H1 (cell line): Measurements from ENCODE around the gene TOGARAM1. TPM values are rescaled to one million over a fixed set of nuclear protein-coding genes. Genes with fewer than 3 reads are reported as not detected.

Source experiments
- CTCF ChIA-PET: fragments of 300-600 bp; sonication (Branson Sonifier 250); formaldehyde crosslinking; loops from one replicate; lab custom pipeline; 2021; ENCODE audit not compliant: partially characterized antibody; lab: Charles Lee
- POLR2A ChIA-PET: fragments of 300-600 bp; sonication (Branson Sonifier 250); formaldehyde crosslinking; loops from one replicate; lab custom pipeline; 2021; ENCODE audit warnings: inconsistent platforms; ENCODE audit not compliant: partially characterized antibody; lab: Charles Lee
- DNase-seq, 2 experiments: peaks; one replicate each; pipeline versions ENCODE4 v3.0.0 to v3.0.0-alpha.2; 2010 to 2022; ENCODE audit warnings: low spot score in 2 of 2, low read depth in 1 of 2, mixed read lengths in 1 of 2
- FAIRE-seq: peaks from 2 replicates; lab custom pipeline; 2011; peaks lifted over from hg19 to GRCh38; lab: Jason Lieb, UNC
- H2AFZ ChIP-seq: 2 replicates; pipeline ENCODE4 v1.8.1; 2012; ENCODE audit warnings: low read length, inconsistent platforms
- H2AK5ac ChIP-seq: 2 replicates; pipeline ENCODE4 v1.6.1; 2013; ENCODE audit warnings: low read depth, low read length
- H2BK120ac ChIP-seq: replicated peaks from 2 replicates; pipeline ENCODE3; 2013; ENCODE audit warnings: low read depth, low read length, inconsistent platforms
- H2BK12ac ChIP-seq: 2 replicates; pipeline ENCODE4 v1.6.1; 2013; ENCODE audit warnings: low read depth, low read length
- H2BK15ac ChIP-seq: 2 replicates; pipeline ENCODE4 v1.6.1; 2013; ENCODE audit warnings: low read length
- H2BK20ac ChIP-seq: 2 replicates; pipeline ENCODE4 v1.6.1; 2013; ENCODE audit warnings: low read length
- H2BK5ac ChIP-seq: 2 replicates; pipeline ENCODE4 v1.6.1; 2013; ENCODE audit warnings: low read depth, low read length
- H3K14ac ChIP-seq: 2 replicates; pipeline ENCODE4 v1.6.1; 2013; ENCODE audit warnings: inconsistent platforms; ENCODE audit not compliant: insufficient read length
- H3K18ac ChIP-seq: 2 replicates; pipeline ENCODE4 v1.6.1; 2013; ENCODE audit warnings: low read length; ENCODE audit errors: extremely low read depth
- H3K23ac ChIP-seq: 2 replicates; pipeline ENCODE4 v1.6.1; 2013; ENCODE audit warnings: inconsistent platforms; ENCODE audit not compliant: insufficient read length
- H3K23me2 ChIP-seq: 2 replicates; pipeline ENCODE4 v1.6.1; 2013; ENCODE audit warnings: low read depth, low read length
- H3K27ac ChIP-seq: 2 replicates; pipeline ENCODE4 v1.6.1; 2011; ENCODE audit warnings: low read depth, low read length, inconsistent platforms
- H3K27me3 ChIP-seq, 4 experiments: replicated peaks in 1 of 4; 1 replicate in 1 of 4; 2 replicates in 3 of 4; pipeline versions ENCODE4 v1.6.1 to v1.8.1; 2011 to 2013; ENCODE audit warnings: low read length in 3 of 4, mild to moderate bottlenecking in 3 of 4, inconsistent platforms in 2 of 4, mixed read lengths in 2 of 4, moderate library complexity in 1 of 4; ENCODE audit not compliant: control insufficient read depth in 3 of 4, insufficient read depth in 3 of 4; ENCODE audit errors: extremely low read depth in 1 of 4
- H3K36me3 ChIP-seq, 4 experiments: 2 replicates each; pipeline versions ENCODE4 v1.6.1 to v1.8.1; 2011 to 2013; ENCODE audit warnings: mild to moderate bottlenecking in 4 of 4, low read length in 3 of 4, moderate library complexity in 2 of 4, control low read depth in 1 of 4, inconsistent platforms in 1 of 4; ENCODE audit not compliant: insufficient read depth in 4 of 4, control insufficient read depth in 2 of 4
- H3K4ac ChIP-seq: replicated peaks from 2 replicates; pipeline ENCODE3; 2013; ENCODE audit warnings: low read length, low read depth, mixed read lengths, inconsistent platforms; ENCODE audit not compliant: insufficient read length
- H3K4me1 ChIP-seq, 4 experiments: replicated peaks in 1 of 4; 1 replicate in 1 of 4; 2 replicates in 3 of 4; pipeline versions ENCODE4 v1.6.1 to v1.8.1; 2011 to 2013; ENCODE audit warnings: low read length in 3 of 4, inconsistent platforms in 2 of 4, mixed read lengths in 1 of 4; ENCODE audit not compliant: insufficient read depth in 4 of 4, control insufficient read depth in 3 of 4
- H3K4me2 ChIP-seq, 2 experiments: 2 replicates each; pipeline versions ENCODE4 v1.6.1 to v1.8.1; 2011 to 2013; ENCODE audit warnings: low read depth in 2 of 2, low read length in 2 of 2, control low read depth in 1 of 2, inconsistent platforms in 1 of 2, mild to moderate bottlenecking in 1 of 2; ENCODE audit not compliant: insufficient read depth in 1 of 2
- H3K4me3 ChIP-seq, 4 experiments: fragments of 200-600, 300-600 bp in 1 of 4; sonication (generic), shearing (Covaris generic), sonication (Bioruptor Twin) in 1 of 4; 2 replicates each; pipeline versions ENCODE4 v1.5.1 to v1.8.1; 2011 to 2016; ENCODE audit warnings: low read length in 4 of 4, low read depth in 3 of 4, control low read depth in 2 of 4, inconsistent platforms in 2 of 4, mild to moderate bottlenecking in 2 of 4, mixed read lengths in 1 of 4, moderate library complexity in 1 of 4; ENCODE audit not compliant: insufficient read depth in 2 of 4; ENCODE audit errors: extremely low read depth in 1 of 4
- H3K56ac ChIP-seq: replicated peaks from 2 replicates; pipeline ENCODE3; 2013; ENCODE audit warnings: low read depth, mild to moderate bottlenecking, mixed read lengths, low read length, inconsistent platforms; ENCODE audit not compliant: insufficient read length
- H3K79me1 ChIP-seq: 2 replicates; pipeline ENCODE4 v1.6.1; 2013; ENCODE audit warnings: low read depth, low read length, control low read depth
- H3K79me2 ChIP-seq, 2 experiments: 2 replicates each; pipeline versions ENCODE4 v1.6.1 to v1.8.1; 2012 to 2013; ENCODE audit warnings: low read length in 2 of 2, mild to moderate bottlenecking in 2 of 2, inconsistent platforms in 1 of 2; ENCODE audit not compliant: insufficient read depth in 2 of 2, control insufficient read depth in 1 of 2
- H3K9ac ChIP-seq, 4 experiments: replicated peaks in 1 of 4; 1 replicate in 1 of 4; 2 replicates in 3 of 4; pipeline versions ENCODE4 v1.6.1 to v1.8.1; 2011 to 2013; ENCODE audit warnings: low read depth in 3 of 4, low read length in 3 of 4, control low read depth in 2 of 4, mild to moderate bottlenecking in 2 of 4, moderate library complexity in 2 of 4, inconsistent platforms in 1 of 4; ENCODE audit errors: extremely low read depth in 1 of 4
- H3K9me3 ChIP-seq, 2 experiments: 2 replicates each; pipeline versions ENCODE4 v1.6.1 to v1.8.1; 2012 to 2013; ENCODE audit warnings: mild to moderate bottlenecking in 2 of 2, moderate library complexity in 2 of 2, control low read depth in 1 of 2, inconsistent platforms in 1 of 2, low read depth in 1 of 2, low read length in 1 of 2, mixed read lengths in 1 of 2; ENCODE audit not compliant: insufficient read depth in 2 of 2
- H4K20me1 ChIP-seq, 2 experiments: replicated peaks in 1 of 2; 2 replicates each; pipeline versions ENCODE3 to v1.8.1; 2011 to 2013; ENCODE audit warnings: inconsistent platforms in 2 of 2, low read length in 2 of 2, mild to moderate bottlenecking in 1 of 2; ENCODE audit not compliant: insufficient read depth in 2 of 2, control insufficient read depth in 1 of 2
- H4K5ac ChIP-seq: 2 replicates; pipeline ENCODE4 v1.6.1; 2013; ENCODE audit warnings: low read length, low read depth, mixed read lengths, inconsistent platforms; ENCODE audit not compliant: insufficient read length
- H4K8ac ChIP-seq: 2 replicates; pipeline ENCODE4 v1.8.0; 2013; ENCODE audit warnings: mild to moderate bottlenecking, moderate library complexity, low read length, inconsistent platforms; ENCODE audit not compliant: insufficient read depth; ENCODE audit errors: extremely low read depth
- H4K91ac ChIP-seq: replicated peaks from 2 replicates; pipeline ENCODE3; 2013; ENCODE audit warnings: low read length, mixed read lengths, inconsistent platforms; ENCODE audit not compliant: insufficient read length
- CREB1 ChIP-seq: IDR thresholded peaks from 2 replicates; pipeline ENCODE4 v1.6.1; 2012; ENCODE audit warnings: inconsistent platforms
- CTBP2 ChIP-seq: IDR thresholded peaks from 2 replicates; pipeline ENCODE4 v1.7.0; 2011; ENCODE audit warnings: borderline replicate concordance, mild to moderate bottlenecking, moderate library complexity, mixed read lengths, low read length; ENCODE audit not compliant: insufficient read depth, insufficient read length
- EZH2 ChIP-seq: fragments of 200-600 bp; sonication (generic); IDR thresholded peaks from 2 replicates; pipeline ENCODE4 v1.7.1; 2012; ENCODE audit warnings: low read depth, mild to moderate bottlenecking, moderate library complexity, low read length, inconsistent platforms; ENCODE audit not compliant: severe bottlenecking
- FOSL1 ChIP-seq: IDR thresholded peaks from 2 replicates; pipeline ENCODE4 v1.6.1; 2011; ENCODE audit warnings: mild to moderate bottlenecking, low read depth, low read length, moderate library complexity; ENCODE audit not compliant: insufficient read depth
- GABPA ChIP-seq: IDR thresholded peaks from 2 replicates; pipeline ENCODE4 v1.6.1; 2011; ENCODE audit warnings: mild to moderate bottlenecking, low read length, moderate library complexity, borderline replicate concordance; ENCODE audit not compliant: insufficient read depth
- HDAC6 ChIP-seq: IDR thresholded peaks from one replicate; pipeline ENCODE4 v1.7.1; 2012; ENCODE audit warnings: low read depth, mild to moderate bottlenecking, inconsistent platforms, low read length, moderate library complexity
- KDM1A ChIP-seq: fragments of 200-600, 300-600 bp; sonication (generic); IDR thresholded peaks from 2 replicates; pipeline ENCODE4 v1.7.1; 2016; ENCODE audit warnings: mild to moderate bottlenecking, low read length, borderline replicate concordance
- KDM5A ChIP-seq: fragments of 200-600 bp; IDR thresholded peaks from 2 replicates; pipeline ENCODE4 v1.7.1; 2012; ENCODE audit warnings: mild to moderate bottlenecking, low read length, inconsistent platforms, mixed read lengths
- PHF8 ChIP-seq: fragments of 200-600 bp; sonication (generic); conservative IDR thresholded peaks from 2 replicates; pipeline ENCODE4 v1.7.1; 2012; ENCODE audit warnings: low read depth, mild to moderate bottlenecking, inconsistent platforms, low read length, moderate library complexity
- polyA plus RNA-seq, 7 experiments: library from polyadenylated mRNA; depleted of rRNA in 3 of 7; stranded (reverse) in 5 of 7; unstranded in 2 of 7; fragments of >200 nt in 5 of 7; fragments of 200-250 nt in 2 of 7; gene quantifications; 1 replicate in 5 of 7; 2 replicates in 1 of 7; 4 replicates in 1 of 7; pipeline versions ENCODE4 v1.2.1 to v1.2.3, GENCODE V29; 2011 to 2013; ENCODE audit warnings: missing spikeins in 2 of 7, mixed read lengths in 2 of 7
- total RNA-seq: library from RNA; stranded (reverse); fragmentation: NEBNext Ultra II Directional; extraction: Animal tissue kit (Norgen Biotek cat#: 25700); gene quantifications from 2 replicates; pipeline ENCODE4 v1.2.1, GENCODE V29; 2021
- TF ChIP-seq, protein P1 (sequence below), 3 experiments: IDR thresholded peaks; 1 replicate in 2 of 3; 2 replicates in 1 of 3; pipeline versions ENCODE4 v1.5.1 to v1.6.1; 2011; ENCODE audit warnings: low read length in 3 of 3, mild to moderate bottlenecking in 3 of 3, inconsistent platforms in 2 of 3, low read depth in 1 of 3, moderate library complexity in 1 of 3; ENCODE audit not compliant: insufficient read depth in 1 of 3; ENCODE audit errors: control extremely low read depth in 1 of 3
- TF ChIP-seq, protein P2 (sequence below): IDR thresholded peaks from 2 replicates; pipeline ENCODE4 v1.6.1; 2012; ENCODE audit warnings: low read length, inconsistent platforms

The TOGARAM1 gene
- total and polyA plus RNA-seq, 2 of the 8 experiments (the other 6 are each of a cell fraction or from before 2014, with no cell fraction given) = 2.5 to 6.8 TPM

DNA sequence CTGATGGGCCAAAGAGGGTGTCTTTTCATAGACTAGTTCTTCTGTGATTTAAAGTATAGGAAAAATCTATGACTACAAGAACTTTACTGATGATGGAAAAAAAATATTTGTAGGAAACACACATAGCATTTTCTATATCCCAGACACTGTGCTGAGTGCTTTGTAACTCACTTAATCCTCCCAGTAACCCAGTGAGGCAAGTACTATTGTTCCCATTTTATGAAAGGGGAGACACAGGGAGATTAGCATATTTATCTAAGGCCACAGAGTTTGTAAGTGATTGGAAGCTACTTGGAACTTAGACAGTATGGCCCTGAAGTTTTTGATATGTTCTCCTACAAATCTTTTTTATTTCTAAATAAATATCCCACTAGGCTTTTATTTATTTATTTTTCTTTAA, 141.8 kb downstream of the TOGARAM1 start:
- Histone ChIP-seq H3K27me3 (no peaks in the 10 kb centered on the region), H3K79me2 (no peaks in the 10 kb centered on the region), H3K4ac (no peak overlapping the region), H3K4me1 (no peaks in the 10 kb centered on the region), H2BK15ac (no peak overlapping the region), H3K4me2 (no peak overlapping the region), H3K4me3 (no peak overlapping the region), H3K36me3 (peaks cover 6 to 66% (median 17%) of the 10 kb centered on the region in 4 experiments), H3K14ac (no peak overlapping the region), H2BK20ac (no peak overlapping the region), H2AFZ (no peak overlapping the region), H4K5ac (no peak overlapping the region), H4K20me1 (no peaks in the 10 kb centered on the region), H2BK120ac (no peak overlapping the region), H4K8ac (no peak overlapping the region), H3K79me1 (no peaks in the 10 kb centered on the region), H3K23me2 (no peaks in the 10 kb centered on the region; the same call in 1 of the 2 replicates), H3K9me3 (no peaks in the 10 kb centered on the region), H2BK5ac (no peak overlapping the region), H3K56ac (no peak overlapping the region), H4K91ac (no peak overlapping the region), H3K18ac (no peak overlapping the region), H3K27ac (no peak overlapping the region), H3K23ac (no peak overlapping the region), H2AK5ac (no peak overlapping the region), H2BK12ac (no peak overlapping the region), H3K9ac (no peak overlapping the region)
- no peak for DNase-seq
- ChIA-PET POLR2A (no interaction called here), CTCF (no interaction called here)
- FAIRE-seq = no peak
- TF ChIP-seq, protein P1, sequence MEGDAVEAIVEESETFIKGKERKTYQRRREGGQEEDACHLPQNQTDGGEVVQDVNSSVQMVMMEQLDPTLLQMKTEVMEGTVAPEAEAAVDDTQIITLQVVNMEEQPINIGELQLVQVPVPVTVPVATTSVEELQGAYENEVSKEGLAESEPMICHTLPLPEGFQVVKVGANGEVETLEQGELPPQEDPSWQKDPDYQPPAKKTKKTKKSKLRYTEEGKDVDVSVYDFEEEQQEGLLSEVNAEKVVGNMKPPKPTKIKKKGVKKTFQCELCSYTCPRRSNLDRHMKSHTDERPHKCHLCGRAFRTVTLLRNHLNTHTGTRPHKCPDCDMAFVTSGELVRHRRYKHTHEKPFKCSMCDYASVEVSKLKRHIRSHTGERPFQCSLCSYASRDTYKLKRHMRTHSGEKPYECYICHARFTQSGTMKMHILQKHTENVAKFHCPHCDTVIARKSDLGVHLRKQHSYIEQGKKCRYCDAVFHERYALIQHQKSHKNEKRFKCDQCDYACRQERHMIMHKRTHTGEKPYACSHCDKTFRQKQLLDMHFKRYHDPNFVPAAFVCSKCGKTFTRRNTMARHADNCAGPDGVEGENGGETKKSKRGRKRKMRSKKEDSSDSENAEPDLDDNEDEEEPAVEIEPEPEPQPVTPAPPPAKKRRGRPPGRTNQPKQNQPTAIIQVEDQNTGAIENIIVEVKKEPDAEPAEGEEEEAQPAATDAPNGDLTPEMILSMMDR (IDR thresholded peaks at IDR 0.05; ENCODE audit: control extremely low read depth in 1 of 3, insufficient read depth in 1 of 3, low read depth in 1 of 3, low read length in 3 of 3) = no peak
- TF ChIP-seq, protein P2, sequence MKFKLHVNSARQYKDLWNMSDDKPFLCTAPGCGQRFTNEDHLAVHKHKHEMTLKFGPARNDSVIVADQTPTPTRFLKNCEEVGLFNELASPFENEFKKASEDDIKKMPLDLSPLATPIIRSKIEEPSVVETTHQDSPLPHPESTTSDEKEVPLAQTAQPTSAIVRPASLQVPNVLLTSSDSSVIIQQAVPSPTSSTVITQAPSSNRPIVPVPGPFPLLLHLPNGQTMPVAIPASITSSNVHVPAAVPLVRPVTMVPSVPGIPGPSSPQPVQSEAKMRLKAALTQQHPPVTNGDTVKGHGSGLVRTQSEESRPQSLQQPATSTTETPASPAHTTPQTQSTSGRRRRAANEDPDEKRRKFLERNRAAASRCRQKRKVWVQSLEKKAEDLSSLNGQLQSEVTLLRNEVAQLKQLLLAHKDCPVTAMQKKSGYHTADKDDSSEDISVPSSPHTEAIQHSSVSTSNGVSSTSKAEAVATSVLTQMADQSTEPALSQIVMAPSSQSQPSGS = no peak
- TF ChIP-seq KDM1A (no peak), FOSL1 (no peak), GABPA (no peak), KDM5A (no peak), PHF8 (no peak), EZH2 (no peak), CTBP2 (no peak), HDAC6 (no peak), CREB1 (no peak)
